ENCODE results near the gene GPR146.

GPR146 gene

DNA sequence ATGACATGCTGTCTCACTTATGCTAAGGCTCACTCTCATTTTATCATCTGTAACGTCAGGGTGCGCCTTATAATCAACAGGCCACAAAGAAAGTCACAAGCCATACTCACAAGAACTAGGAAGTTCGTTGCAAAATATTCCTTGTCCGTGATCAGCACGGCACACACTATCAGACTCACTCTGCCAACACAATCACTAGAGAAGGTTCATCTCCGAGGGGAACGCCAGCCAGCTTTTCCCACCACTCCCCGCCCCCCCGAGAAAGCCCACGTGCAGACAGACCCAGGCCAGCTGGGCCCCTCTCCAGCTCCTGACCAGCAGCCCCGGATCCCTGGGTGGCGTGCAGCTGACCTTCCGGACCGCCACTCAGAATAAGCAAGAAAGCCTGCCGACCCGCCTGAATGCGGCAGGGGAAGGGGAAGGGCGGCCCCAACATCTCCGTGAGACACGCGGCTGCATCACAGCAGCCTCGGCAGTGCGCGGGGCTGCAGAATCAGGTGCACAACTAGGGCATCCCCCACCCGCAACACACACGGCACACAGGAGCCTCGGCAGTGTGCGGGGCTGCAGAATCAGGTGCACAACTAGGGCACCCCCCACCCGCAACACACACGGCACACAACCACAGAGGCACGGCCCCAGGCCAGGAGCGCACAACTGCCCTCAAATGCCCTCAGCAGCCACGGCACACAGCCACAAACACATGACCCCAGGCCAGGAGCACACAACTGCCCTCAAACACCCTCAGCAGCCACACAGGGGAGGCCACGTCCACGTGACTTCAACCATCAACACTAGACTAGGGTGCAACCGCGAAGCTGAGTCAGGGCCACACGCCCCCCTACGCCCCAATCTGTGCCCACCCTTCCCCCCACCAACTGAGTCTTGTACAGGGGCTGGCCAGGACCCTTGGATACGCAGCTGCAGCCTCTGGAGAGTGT lies 2.5 kb upstream of the GPR146 start:
- no peak for DNase-seq (ENCODE audit: low read depth in 2 of 3, low spot score in 2 of 3)

DNA sequence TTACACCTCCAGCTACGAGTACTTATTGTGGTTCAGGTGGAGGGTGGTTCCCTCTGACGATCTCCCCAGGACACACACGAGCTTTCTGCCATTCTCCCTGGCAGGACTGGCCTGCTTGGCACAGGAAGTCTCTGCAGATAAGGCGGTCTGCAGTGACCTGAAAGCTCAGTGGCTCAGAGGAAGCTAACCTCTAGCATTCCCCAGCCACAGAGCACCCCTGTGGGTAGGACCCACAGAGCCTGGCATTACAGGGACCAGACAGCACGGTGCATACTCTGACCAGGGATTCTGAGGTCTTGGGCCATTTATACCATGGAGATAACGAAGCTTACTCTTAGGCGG lies 1.9 kb upstream of the GPR146 start:
- DNase-seq (ENCODE audit: low read depth in 2 of 3, low spot score in 2 of 3), result no peak

DNA sequence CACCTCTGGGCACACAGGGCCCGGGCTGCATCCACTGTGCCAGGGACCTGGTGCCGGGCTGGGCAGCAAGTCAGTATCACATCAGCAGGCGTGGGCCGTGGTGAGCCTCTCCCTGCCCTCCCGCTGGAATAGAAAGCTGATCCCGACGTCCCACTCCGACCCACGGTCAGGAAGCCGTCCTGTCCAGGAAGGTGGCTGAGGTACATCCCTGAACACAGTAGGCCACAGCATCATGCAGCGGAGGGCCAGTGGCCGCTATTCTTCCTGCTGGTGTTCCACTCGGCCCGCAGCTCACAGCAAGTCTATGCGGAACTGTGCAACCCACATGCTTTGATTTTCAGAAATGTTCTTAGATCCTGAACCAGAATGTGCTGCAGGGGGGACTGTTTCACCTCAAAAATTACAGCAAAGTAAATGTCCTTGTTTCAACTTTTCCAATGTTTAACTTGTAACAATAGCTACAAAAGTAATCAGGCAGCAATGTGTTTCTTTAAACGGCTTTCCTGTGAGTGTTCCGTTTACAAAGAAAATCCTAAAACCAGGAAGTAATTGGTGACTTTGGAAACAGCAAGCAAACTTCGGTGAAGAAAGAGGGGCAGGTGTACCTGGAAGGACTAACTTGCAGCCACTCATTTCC lies 676 bp upstream of the GPR146 start:
- DNase-seq (ENCODE audit: low read depth in 2 of 3, low spot score in 2 of 3), result no peak

DNA sequence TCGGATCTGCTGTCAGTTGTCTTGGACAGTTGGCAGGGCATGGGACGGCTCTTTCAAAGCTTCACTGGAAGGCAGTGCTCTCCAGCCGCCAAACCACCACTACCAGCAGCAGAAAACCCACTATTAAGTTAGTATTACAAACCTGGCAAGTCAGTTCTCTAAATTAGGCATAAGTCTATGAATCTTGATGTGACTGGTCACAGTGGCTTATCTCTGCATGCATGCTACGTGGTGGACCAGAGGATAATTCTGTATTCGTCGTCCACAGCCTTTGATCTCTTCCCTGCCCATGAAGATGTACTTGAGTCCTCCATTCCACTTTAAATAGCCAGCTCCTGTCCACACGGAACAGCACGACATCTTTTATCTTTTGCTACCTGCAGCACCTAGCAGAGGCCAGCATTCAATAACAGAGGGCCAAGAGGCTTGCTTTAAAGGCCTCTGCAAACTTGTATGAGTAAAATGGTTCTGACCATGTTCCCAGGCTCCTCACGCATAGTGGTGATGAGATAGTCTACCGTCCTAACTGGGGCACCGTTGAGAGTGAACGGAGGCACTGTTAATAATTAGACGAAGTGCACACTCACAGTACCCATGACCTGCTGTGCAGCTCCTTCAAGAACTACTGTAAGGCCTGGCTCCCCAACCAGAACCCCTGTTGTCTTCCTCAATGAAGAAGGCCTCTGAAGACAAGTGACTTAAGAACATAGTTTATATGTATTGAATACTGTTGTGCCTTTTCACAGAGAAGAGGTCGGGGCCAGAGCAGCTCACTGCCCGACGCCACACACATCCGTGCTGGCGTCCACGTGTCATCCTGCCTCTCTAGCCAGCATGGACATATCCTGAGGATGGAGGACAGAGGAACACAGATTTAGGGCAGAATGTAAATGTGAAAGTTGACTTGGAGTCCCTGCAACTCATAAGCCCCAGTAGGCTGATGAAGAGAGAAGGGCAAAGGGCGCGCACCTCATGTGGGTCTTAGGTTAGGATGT lies 1.0 kb downstream of the GPR146 start:
- DNase-seq (ENCODE audit: low read depth in 2 of 3, low spot score in 2 of 3), result no peak

- DNase-seq (ENCODE audit: low read depth in 2 of 3, low spot score in 2 of 3), result no peak
Observed at GRCh38 chr7:1046722-1047679, 2.7 kb downstream of the GPR146 start.

GRCh38 chr7:1049006-1049741 lies 4.8 kb downstream of the GPR146 start:
- DNase-seq (ENCODE audit: low read depth in 2 of 3, low spot score in 2 of 3), result no peak

- DNase-seq (ENCODE audit: low read depth in 2 of 3, low spot score in 2 of 3), result no peak
Observed at GRCh38 chr7:1049801-1050200, 5.5 kb downstream of the GPR146 start.

DNA sequence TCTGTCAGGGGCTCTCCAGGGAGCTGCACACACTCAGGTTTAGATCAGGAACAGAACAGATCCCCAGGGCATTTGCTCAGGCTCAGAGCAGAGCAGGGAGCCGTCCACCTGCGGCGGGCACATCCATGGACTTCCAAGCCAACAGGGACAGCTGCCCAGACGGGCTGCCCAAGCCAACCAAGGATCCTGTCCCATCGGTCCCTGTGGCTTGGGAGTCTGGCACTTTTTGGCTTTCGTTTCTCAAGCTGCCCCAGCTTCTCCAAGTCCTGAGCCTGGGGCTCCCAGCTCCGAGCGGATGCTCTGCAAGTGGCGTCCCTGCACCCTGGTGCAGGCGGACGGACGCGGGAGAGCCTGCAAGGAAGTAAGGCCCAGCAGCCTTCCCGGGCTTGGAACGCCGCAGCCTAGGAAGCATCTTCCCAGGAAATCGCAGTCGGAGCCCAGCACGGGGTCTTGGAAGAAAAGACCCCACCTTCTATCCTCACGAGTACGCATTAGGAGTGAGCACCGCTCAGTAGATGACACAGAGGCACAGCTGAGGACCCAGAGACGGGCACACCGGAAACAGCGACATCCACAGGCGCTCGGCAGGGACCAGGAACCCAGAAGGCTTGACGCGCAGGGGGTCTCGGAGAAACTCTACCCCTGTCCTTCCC lies 6.0 kb downstream of the GPR146 start:
- DNase-seq (ENCODE audit: low read depth in 2 of 3, low spot score in 2 of 3), result no peak

- DNase-seq (ENCODE audit: low read depth in 2 of 3, low spot score in 2 of 3), result no peak
Observed at GRCh38 chr7:1050956-1051690, 6.8 kb downstream of the GPR146 start.

GRCh38 chr7:1052031-1052818 lies 7.9 kb downstream of the GPR146 start:
- no peak for DNase-seq (ENCODE audit: low read depth in 2 of 3, low spot score in 2 of 3)

GRCh38 chr7:1053002-1053411 lies 8.7 kb downstream of the GPR146 start:
- no peak for DNase-seq (ENCODE audit: low read depth in 2 of 3, low spot score in 2 of 3)

DNA sequence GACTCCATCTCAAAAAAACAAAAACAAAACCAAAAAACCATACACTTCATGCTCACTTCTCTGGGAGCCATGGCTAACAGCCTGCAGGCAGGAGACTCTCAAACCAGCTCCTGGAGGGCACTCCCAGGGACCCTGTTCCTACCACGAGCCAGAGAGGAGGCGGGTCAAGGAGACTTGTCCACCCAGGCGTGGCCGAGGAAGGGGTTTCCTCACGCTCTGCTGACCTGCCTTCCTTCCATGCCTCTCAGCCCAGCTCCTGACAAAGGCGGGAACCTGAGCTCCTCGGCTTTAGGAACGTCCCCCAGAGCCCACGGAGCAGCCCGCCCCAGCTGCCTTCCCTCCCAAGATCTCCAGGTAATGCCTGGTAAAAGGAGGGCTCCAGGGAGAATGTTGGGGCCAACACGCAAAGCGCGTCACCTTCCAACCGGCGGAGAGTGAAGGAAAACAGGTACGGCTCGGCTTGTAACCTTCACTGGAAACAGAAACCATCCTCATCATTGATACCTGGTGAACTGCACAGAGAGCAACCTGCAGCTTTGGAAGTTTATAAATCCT lies 9.5 kb downstream of the GPR146 start:
- no peak for DNase-seq (ENCODE audit: low read depth in 2 of 3, low spot score in 2 of 3)

DNA sequence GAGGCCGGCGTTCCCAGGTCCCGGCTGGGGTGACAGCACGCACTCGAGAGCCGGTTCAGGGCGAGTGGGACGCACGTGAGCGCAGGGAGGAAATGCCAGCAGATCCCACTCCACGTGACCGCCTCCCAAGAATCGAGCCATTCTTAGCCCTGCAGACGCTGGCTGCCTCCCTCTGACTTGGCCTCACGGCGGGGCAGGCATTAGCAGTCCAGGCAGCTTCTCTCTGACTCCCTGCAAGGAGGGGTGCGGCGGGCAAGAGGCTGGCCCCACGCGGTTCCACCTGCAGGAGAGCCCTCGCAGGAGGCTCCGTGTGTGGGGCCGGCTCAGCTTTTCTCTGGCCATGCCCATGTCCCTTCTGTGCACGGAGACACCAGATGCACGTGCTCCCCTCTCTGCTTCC lies 10.1 kb downstream of the GPR146 start:
- DNase-seq (ENCODE audit: low read depth in 2 of 3, low spot score in 2 of 3), result no peak

GRCh38 chr7:1054861-1055450 lies 10.6 kb downstream of the GPR146 start:
- no peak for DNase-seq (ENCODE audit: low read depth in 2 of 3, low spot score in 2 of 3)

- no peak for DNase-seq (ENCODE audit: low read depth in 2 of 3, low spot score in 2 of 3)
Observed at GRCh38 chr7:1055491-1055955, 11.2 kb downstream of the GPR146 start.

GRCh38 chr7:1055956-1056784 lies 11.8 kb downstream of the GPR146 start:
- no peak for DNase-seq (ENCODE audit: low read depth in 2 of 3, low spot score in 2 of 3)

Measured in activated CD8-positive, alpha-beta memory T cell treated with anti-CD3 and anti-CD28 coated beads for 48 hours (primary cell).